ENCODE data around the gene ARPC4.
"Not testable (repeated sequence)": the region's sequence is repeated elsewhere in the genome, so short reads cannot be mapped to it uniquely, and the experiment has no call there.

The ARPC4 gene

GRCh38 chr3:9817436-9817835 is 24.6 kb downstream of the ARPC4 start:
- in situ Hi-C loops (cut with HindIII; ENCODE audit: low sequenced_read_pairs) = no loop called here

- in situ Hi-C loops (cut with HindIII; ENCODE audit: low sequenced_read_pairs) = no loop called here
These were observed 25.9 kb downstream of the ARPC4 start for GRCh38 chr3:9818666-9819335.

- in situ Hi-C loops (cut with HindIII; ENCODE audit: low sequenced_read_pairs) = no loop called here
These were observed 27.7 kb downstream of the ARPC4 start for GRCh38 chr3:9820543-9820942.

GRCh38 chr3:9820946-9821345 is 28.1 kb downstream of the ARPC4 start:
- in situ Hi-C loops (cut with HindIII; ENCODE audit: low sequenced_read_pairs) = no loop called here

- in situ Hi-C loops (cut with HindIII; ENCODE audit: low sequenced_read_pairs) = no loop called here
These were observed 32.7 kb downstream of the ARPC4 start for GRCh38 chr3:9825451-9826040.

GRCh38 chr3:9826815-9827573 is 34.1 kb downstream of the ARPC4 start:
- in situ Hi-C loops (cut with HindIII; ENCODE audit: low sequenced_read_pairs) = no loop called here

- in situ Hi-C loops (cut with HindIII; ENCODE audit: low sequenced_read_pairs) = no loop called here
These were observed 36.2 kb downstream of the ARPC4 start for GRCh38 chr3:9828801-9829755.

- in situ Hi-C loops (cut with HindIII; ENCODE audit: low sequenced_read_pairs) = no loop called here
These were observed 38.4 kb downstream of the ARPC4 start for GRCh38 chr3:9831253-9831652.

GRCh38 chr3:9833078-9833477 is 40.2 kb downstream of the ARPC4 start:
- in situ Hi-C loops (cut with HindIII; ENCODE audit: low sequenced_read_pairs) = no loop called here

GRCh38 chr3:9834520-9835380 is 41.9 kb downstream of the ARPC4 start:
- in situ Hi-C loops (cut with HindIII; ENCODE audit: low sequenced_read_pairs) = no loop called here

GRCh38 chr3:9837701-9838582 is 45.1 kb downstream of the ARPC4 start:
- in situ Hi-C loops (cut with HindIII; ENCODE audit: low sequenced_read_pairs) = no loop called here

GRCh38 chr3:9838856-9839255 is 46.0 kb downstream of the ARPC4 start:
- in situ Hi-C loops (cut with HindIII; ENCODE audit: low sequenced_read_pairs) = no loop called here

GRCh38 chr3:9841015-9841414 is 48.1 kb downstream of the ARPC4 start:
- in situ Hi-C loops (cut with HindIII; ENCODE audit: low sequenced_read_pairs) = no loop called here

- in situ Hi-C loops (cut with HindIII; ENCODE audit: low sequenced_read_pairs) = no loop called here
These were observed 51.0 kb downstream of the ARPC4 start, which contains the start of gene RPUSD3 for GRCh38 chr3:9843715-9844438. RPUSD3 (minus strand) TSS chr3:9844008; CDS start chr3:9843990, 18 bp downstream.

GRCh38 chr3:9846231-9846630 is 53.3 kb downstream of the ARPC4 start:
- in situ Hi-C loops (cut with HindIII; ENCODE audit: low sequenced_read_pairs) = no loop called here

GRCh38 chr3:9846931-9847488 is 54.1 kb downstream of the ARPC4 start:
- in situ Hi-C loops (cut with HindIII; ENCODE audit: low sequenced_read_pairs) = no loop called here

GRCh38 chr3:9847870-9848269 is 55.0 kb downstream of the ARPC4 start:
- in situ Hi-C loops (cut with HindIII; ENCODE audit: low sequenced_read_pairs) = not testable (repeated sequence)

GRCh38 chr3:9848860-9849259 is 56.0 kb downstream of the ARPC4 start:
- in situ Hi-C loops (cut with HindIII; ENCODE audit: low sequenced_read_pairs) = not testable (repeated sequence)

Measured in endothelial cell of hepatic sinusoid (primary cell).